AG10803 (cell line): ENCODE data around the gene P4HA1.
"Not testable (repeated sequence)": the region's sequence is repeated elsewhere in the genome, so short reads cannot be mapped to it uniquely, and the experiment has no call there.

ENCODE experiments used
- DNase-seq: peaks from one replicate; pipeline ENCODE4 v3.0.0; 2010; ENCODE audit warnings: low read depth
- H3K4me3 ChIP-seq: 2 replicates; pipeline ENCODE4 v1.5.1; 2011; ENCODE audit warnings: mild to moderate bottlenecking, low read length, control low read depth
- TF ChIP-seq, protein P1 (sequence below): conservative IDR thresholded peaks from 2 replicates; pipeline ENCODE4 v1.5.1; 2011; ENCODE audit warnings: mild to moderate bottlenecking, low read length, control low read depth, inconsistent platforms

The P4HA1 gene

DNA sequence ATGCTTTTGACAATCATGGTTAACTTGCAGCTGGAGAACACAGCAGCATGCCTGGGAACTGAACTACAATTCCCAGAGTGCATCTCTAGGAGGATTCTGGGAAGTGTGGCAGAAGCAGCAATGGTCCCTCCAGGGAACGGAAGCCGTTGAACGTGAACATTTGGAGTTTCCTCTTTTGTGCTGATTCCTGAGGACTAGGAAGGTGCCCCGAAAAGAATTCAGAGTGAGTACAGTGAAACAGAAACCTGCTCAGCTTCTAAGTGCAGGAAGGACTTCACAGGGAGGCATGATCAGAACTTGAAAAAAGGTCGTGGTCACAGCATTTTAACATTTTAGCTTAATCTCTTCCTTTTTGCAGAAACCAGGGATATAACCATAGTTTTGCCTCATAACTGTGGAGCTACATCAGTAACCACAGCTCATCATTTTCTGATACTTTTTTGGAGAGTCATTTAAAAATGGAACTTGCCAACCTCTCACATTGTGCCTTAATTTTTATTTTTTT lies 13.7 kb upstream of the P4HA1 start, which contains the start of gene NUDT13:
Gene NUDT13, plus strand, starts transcription at position 111 of the 505 bp plus-strand sequence. CDS start 3,911 bp downstream, outside the sequence.
- peak within 1 kb of the TSS; percentile 68 for H3K4me3 ChIP-seq
- DNase-seq: peak; percentile 76
- TF ChIP-seq, protein P1, sequence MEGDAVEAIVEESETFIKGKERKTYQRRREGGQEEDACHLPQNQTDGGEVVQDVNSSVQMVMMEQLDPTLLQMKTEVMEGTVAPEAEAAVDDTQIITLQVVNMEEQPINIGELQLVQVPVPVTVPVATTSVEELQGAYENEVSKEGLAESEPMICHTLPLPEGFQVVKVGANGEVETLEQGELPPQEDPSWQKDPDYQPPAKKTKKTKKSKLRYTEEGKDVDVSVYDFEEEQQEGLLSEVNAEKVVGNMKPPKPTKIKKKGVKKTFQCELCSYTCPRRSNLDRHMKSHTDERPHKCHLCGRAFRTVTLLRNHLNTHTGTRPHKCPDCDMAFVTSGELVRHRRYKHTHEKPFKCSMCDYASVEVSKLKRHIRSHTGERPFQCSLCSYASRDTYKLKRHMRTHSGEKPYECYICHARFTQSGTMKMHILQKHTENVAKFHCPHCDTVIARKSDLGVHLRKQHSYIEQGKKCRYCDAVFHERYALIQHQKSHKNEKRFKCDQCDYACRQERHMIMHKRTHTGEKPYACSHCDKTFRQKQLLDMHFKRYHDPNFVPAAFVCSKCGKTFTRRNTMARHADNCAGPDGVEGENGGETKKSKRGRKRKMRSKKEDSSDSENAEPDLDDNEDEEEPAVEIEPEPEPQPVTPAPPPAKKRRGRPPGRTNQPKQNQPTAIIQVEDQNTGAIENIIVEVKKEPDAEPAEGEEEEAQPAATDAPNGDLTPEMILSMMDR: no peak

DNA sequence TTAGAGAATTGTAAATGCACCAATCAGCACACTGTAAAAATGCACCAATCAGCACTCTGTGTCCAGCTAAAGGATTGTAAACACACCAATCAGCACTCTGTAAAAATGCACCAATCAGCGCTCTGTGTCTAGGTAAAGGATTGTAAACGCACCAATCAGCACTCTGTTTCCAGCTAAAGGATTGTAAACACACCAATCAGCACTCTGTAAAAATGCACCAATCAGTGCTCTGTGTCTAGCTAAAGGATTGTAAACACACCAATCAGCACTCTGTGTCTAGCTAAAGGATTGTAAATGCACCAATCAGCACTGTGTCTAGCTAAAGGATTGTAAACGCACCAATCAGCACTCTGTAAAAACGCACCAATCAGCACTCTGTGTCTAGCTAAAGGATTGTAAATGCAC lies 12.6 kb upstream of the P4HA1 start:
- not testable (repeated sequence) for H3K4me3 ChIP-seq, DNase-seq

DNA sequence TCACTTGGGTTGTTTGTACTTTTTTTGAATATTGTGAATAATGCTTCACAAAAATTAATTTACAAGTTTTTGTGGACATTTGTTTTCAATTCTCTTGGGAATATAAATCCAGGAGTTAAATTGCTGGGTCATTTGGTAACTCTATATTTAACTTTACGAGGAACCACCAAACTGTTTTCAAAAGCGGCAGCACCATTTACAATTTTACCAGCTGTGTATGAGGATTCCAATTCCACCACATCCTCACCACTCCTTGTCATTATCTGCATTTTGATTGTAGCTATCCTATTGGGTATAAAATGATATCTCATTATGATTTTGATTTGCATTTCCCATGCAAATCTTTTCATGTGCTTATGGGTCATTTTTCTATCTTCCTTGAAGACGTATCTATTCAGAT lies 9.6 kb upstream of the P4HA1 start:
- H3K4me3 ChIP-seq: no peak overlapping the region
- TF ChIP-seq, protein P1: no peak
- DNase-seq: no peak

DNA sequence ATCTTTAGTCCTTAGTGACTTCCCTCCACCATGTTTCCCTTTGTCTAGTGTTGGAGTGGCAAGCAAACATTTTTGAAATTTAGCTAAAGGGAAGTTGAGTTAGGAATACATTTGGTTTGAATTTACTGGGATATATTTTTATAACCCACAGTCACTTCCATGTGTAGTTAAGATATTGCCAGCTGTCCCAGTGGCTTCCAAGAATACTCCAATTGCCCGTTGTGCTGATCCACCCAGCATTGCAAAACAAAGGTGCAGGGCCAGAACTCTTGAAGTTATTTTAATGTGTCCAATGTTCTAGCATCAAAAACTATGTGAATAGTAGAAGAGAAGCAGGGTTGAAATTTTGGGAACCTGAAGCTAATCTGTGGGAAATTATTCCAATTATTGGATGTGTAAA lies 2.5 kb upstream of the P4HA1 start:
- DNase-seq: peak; percentile 67
- no peak overlapping the region for H3K4me3 ChIP-seq
- TF ChIP-seq, protein P1: no peak

DNA sequence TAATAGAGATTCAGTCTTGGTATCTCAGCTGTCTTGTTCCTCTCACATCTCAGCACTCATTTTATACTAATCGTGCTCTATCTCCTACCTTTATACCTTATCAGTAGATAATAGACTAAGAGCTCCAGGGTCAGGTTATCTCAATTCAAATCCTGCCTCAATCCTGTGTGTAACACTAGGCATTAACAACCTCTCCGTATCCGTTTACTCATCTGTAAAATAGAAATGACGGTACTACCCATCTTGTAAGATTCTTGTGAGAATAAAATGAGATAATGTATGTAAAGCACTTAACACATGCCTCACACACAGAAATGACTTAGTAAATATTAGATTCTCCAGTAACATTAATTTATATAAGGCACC lies 622 bp upstream of the P4HA1 start:
- TF ChIP-seq, protein P1: no peak
- H3K4me3 ChIP-seq: peak overlapping the region; percentile 50
- DNase-seq: no peak

DNA sequence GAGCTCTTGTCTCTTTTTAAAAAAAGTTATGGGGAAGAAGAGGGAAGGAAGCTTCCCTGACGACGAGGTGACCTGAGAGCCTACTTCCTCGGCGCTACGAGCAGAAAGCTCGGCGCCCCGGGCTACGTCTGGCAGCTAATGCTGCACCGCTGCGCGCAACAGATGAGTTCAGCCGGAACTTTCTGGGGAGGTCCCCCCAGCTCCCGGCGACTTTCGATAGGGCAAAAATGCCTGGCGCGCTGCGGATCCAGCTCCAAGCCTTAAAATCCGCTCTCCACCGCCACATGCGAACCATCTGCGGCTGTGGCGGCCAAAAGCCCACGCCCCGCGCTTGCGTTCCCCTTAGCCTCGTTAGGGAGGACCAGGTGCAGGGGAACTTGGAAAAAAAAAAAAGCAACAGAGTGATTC lies 621 bp downstream of the P4HA1 start:
- peak; percentile 77 for DNase-seq
- TF ChIP-seq, protein P1: no peak
- peak overlapping the region; percentile 96 for H3K4me3 ChIP-seq

DNA sequence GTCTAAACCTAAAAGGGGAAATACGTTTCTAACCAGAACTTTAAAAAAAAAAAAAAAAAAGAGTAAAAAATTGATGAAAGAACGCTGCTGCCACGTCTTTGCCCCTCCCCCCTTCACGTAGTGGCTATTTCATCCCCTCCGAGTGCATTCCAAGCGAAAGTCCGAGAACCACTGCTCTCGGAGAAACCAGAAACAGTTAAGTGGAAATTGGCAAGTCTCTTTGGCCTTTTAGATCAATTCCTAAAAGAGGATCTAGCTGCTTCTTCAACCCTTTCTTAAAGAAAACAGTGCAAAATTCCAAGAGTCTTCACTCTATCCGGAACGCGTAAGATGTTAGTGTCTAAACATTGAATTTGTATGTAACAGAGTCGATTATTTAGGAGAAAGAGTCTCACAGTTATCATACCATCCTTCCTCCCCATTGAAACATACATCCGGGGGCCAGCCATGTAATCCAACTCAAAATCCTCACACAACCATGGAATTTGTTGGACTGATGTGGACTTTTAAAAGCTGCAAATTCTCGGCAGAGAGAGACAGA lies 1.1 kb downstream of the P4HA1 start:
- peak overlapping the region; percentile 96 for H3K4me3 ChIP-seq
- peak; percentile 83 for DNase-seq

More for the DNA sequence above, 1.1 kb downstream of the P4HA1 start:
- TF ChIP-seq, protein P1: no peak
